KMS-11 (cell line): ENCODE measurements around the gene STK32B.

ENCODE experiments used
- H2AFZ ChIP-seq: fragments of 200-600 bp; sonication (generic); 2 replicates; pipeline ENCODE4 v1.6.1; 2016; ENCODE audit warnings: antibody characterized with exemption, mixed run types, low read depth
- H3K27ac ChIP-seq: fragments of 200-600 bp; sonication (generic); 2 replicates; pipeline ENCODE4 v1.6.1; 2016; ENCODE audit warnings: mild to moderate bottlenecking, mixed run types
- H3K27me3 ChIP-seq: fragments of 200-600 bp; sonication (generic); 2 replicates; pipeline ENCODE4 v1.6.1; 2017; ENCODE audit warnings: mild to moderate bottlenecking, low read depth, mixed run types, moderate library complexity; ENCODE audit not compliant: insufficient read depth
- H3K36me3 ChIP-seq: fragments of 200-600 bp; sonication (generic); 2 replicates; pipeline ENCODE4 v1.6.1; 2017; ENCODE audit warnings: mild to moderate bottlenecking, mixed run types; ENCODE audit not compliant: insufficient read depth
- H3K4me1 ChIP-seq: fragments of 200-600 bp; sonication (generic); 2 replicates; pipeline ENCODE4 v1.6.1; 2016; ENCODE audit warnings: mild to moderate bottlenecking, low read depth, mixed run types; ENCODE audit not compliant: poor library complexity, severe bottlenecking
- H3K4me2 ChIP-seq: fragments of 200-600 bp; sonication (generic); 2 replicates; pipeline ENCODE4 v1.7.0; 2016; ENCODE audit warnings: mild to moderate bottlenecking, mixed run types
- H3K4me3 ChIP-seq: fragments of 200-600 bp; sonication (generic); IDR thresholded peaks from 2 replicates; pipeline ENCODE4 v1.6.1; 2017; ENCODE audit warnings: low read depth, low read length, mixed read lengths; ENCODE audit not compliant: insufficient read depth
- H3K79me2 ChIP-seq: fragments of 200-600 bp; sonication (generic); 2 replicates; pipeline ENCODE4 v1.6.1; 2016; ENCODE audit warnings: low read depth, mixed run types; ENCODE audit not compliant: insufficient read depth
- H3K9ac ChIP-seq: fragments of 200-600 bp; sonication (generic); 2 replicates; pipeline ENCODE4 v1.6.1; 2016; ENCODE audit warnings: mild to moderate bottlenecking, mixed run types
- H4K20me1 ChIP-seq: fragments of 200-600 bp; sonication (generic); 2 replicates; pipeline ENCODE4 v1.6.1; 2016; ENCODE audit warnings: mild to moderate bottlenecking, mixed run types; ENCODE audit not compliant: insufficient read depth
- CTCF ChIP-seq: fragments of 200-600 bp; sonication (generic); conservative IDR thresholded peaks from 2 replicates; pipeline ENCODE4 v1.6.1; 2017; ENCODE audit warnings: low read depth, mild to moderate bottlenecking, antibody characterized with exemption, low read length, moderate library complexity, mixed read lengths

The STK32B gene

GRCh38 chr4:5527211-5527610 lies 475.9 kb downstream of the STK32B start:
- Histone ChIP-seq H3K4me3 (no peak overlapping the region), H3K4me2 (no peak overlapping the region), H3K27me3 (no peaks in the 10 kb centered on the region), H3K27ac (no peak overlapping the region), H2AFZ (no peak overlapping the region), H3K4me1 (no peaks in the 10 kb centered on the region), H4K20me1 (no peaks in the 10 kb centered on the region), H3K9ac (no peak overlapping the region), H3K36me3 (no peaks in the 10 kb centered on the region), H3K79me2 (no peaks in the 10 kb centered on the region)
- no peak for TF ChIP-seq CTCF

DNA sequence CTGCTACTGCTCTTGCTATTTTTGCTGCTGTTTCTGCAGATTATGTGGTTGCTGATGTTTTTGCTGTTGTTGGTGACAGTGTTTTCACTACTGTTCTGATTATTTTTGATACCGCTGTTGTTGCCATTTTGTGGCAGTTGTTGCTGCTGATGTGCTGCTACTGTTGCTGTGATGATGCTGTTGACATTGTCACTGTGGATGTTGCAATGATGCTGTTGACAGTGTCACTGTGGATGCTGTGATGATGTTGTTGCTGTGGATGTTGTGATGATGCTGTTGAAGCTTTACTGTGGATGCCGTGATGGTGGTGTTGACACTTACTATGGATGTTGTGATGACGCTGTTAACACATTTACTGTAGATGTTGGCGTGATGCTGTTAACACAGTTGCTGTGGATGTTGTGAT lies 476.8 kb downstream of the STK32B start:
- H3K36me3 ChIP-seq = no peaks in the 10 kb centered on the region
- no peaks in the 10 kb centered on the region for H3K79me2 ChIP-seq
- H2AFZ ChIP-seq = no peak overlapping the region
- no peak overlapping the region for H3K4me2 ChIP-seq
- no peak overlapping the region for H3K4me3 ChIP-seq
- H3K4me1 ChIP-seq = no peaks in the 10 kb centered on the region
- H3K27me3 ChIP-seq = no peaks in the 10 kb centered on the region
- H3K27ac ChIP-seq = no peak overlapping the region
- H3K9ac ChIP-seq = no peak overlapping the region
- H4K20me1 ChIP-seq = no peaks in the 10 kb centered on the region
- no peak for TF ChIP-seq CTCF

- H3K9ac ChIP-seq = no peak overlapping the region
- H3K4me2 ChIP-seq = no peak overlapping the region
- no peak overlapping the region for H2AFZ ChIP-seq
- no peaks in the 10 kb centered on the region for H3K27me3 ChIP-seq
- H3K79me2 ChIP-seq = no peaks in the 10 kb centered on the region
- TF ChIP-seq CTCF = no peak
- no peaks in the 10 kb centered on the region for H3K4me1 ChIP-seq
- no peaks in the 10 kb centered on the region for H3K36me3 ChIP-seq
- no peak overlapping the region for H3K4me3 ChIP-seq
- H3K27ac ChIP-seq = no peak overlapping the region
- no peaks in the 10 kb centered on the region for H4K20me1 ChIP-seq
These were observed 480.8 kb downstream of the STK32B start for GRCh38 chr4:5532100-5532499.

GRCh38 chr4:5539584-5539983 lies 488.3 kb downstream of the STK32B start:
- no peak overlapping the region for H3K4me2 ChIP-seq
- no peak for TF ChIP-seq CTCF
- no peak overlapping the region for H2AFZ ChIP-seq
- H3K27me3 ChIP-seq = no peaks in the 10 kb centered on the region
- no peaks in the 10 kb centered on the region for H4K20me1 ChIP-seq
- no peaks in the 10 kb centered on the region for H3K79me2 ChIP-seq
- no peak overlapping the region for H3K4me3 ChIP-seq
- no peaks in the 10 kb centered on the region for H3K36me3 ChIP-seq
- H3K4me1 ChIP-seq = no peaks in the 10 kb centered on the region
- no peak overlapping the region for H3K27ac ChIP-seq
- no peak overlapping the region for H3K9ac ChIP-seq

DNA sequence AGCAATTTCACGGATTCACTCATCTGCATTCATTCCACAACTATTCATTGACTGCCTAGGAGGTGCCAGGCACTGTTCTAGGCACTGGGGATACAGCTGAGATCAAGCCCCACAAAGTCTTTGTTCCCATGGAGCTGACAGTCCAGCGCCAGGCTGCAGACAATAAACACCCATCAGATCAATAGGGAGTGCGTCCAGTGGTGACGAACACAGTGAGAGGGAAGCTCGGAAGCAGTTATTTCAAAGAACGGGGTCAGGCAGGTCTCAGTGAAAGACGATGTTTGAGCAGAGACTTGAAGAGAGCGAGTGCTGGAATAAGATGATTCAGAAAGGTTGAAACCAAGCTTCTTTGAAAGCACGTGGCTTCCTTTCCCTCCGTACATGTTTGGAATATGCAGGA lies 489.9 kb downstream of the STK32B start:
- H3K79me2 ChIP-seq = no peaks in the 10 kb centered on the region
- H3K27ac ChIP-seq = no peak overlapping the region
- H2AFZ ChIP-seq = no peak overlapping the region
- no peak overlapping the region for H3K4me2 ChIP-seq
- no peaks in the 10 kb centered on the region for H3K27me3 ChIP-seq
- H3K36me3 ChIP-seq = no peaks in the 10 kb centered on the region
- no peak overlapping the region for H3K4me3 ChIP-seq
- no peak for TF ChIP-seq CTCF
- no peak overlapping the region for H3K9ac ChIP-seq
- H4K20me1 ChIP-seq = no peaks in the 10 kb centered on the region
- no peaks in the 10 kb centered on the region for H3K4me1 ChIP-seq
